T47D (cell line): ENCODE results near the gene CHEK2.
"Not testable (repeated sequence)": the region's sequence is repeated elsewhere in the genome, so short reads cannot be mapped to it uniquely, and the experiment has no call there.

ENCODE experiments used
- DNase-seq, 2 experiments: peaks; one replicate each; pipeline versions ENCODE4 v3.0.0 to v3.0.0-alpha.2; 2011 to 2012; ENCODE audit warnings: low read depth in 1 of 2, low spot score in 1 of 2
- JUND ChIP-seq: IDR thresholded peaks from 2 replicates; pipeline ENCODE4 v1.6.1; 2012; ENCODE audit warnings: low read depth
- in situ Hi-C: cut with HindIII; loops from 2 replicates; pipeline ENCODE4 v1.10.0; 2016; ENCODE audit warnings: low sequenced_read_pairs, low pct_unique_long_range_greater_than_20kb

CHEK2 gene

DNA sequence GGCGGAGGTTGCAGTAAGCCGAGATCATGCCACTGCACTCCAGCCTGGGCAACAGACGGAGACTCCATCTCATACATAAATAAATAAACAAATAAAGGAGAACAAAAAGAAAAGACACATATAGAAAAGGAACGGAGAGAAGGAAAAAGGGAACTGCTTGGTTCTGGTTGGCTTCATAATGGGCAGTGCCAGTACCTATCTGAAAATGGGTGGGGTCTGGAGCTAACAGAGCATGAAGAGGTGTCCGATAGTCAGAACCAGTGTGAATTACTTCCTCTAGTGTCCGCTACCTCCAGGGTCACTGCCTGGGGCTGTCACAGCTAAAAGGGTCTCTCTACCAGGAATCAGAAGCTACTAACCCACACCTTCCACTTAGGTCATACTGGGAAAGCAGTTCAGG lies 34.8 kb downstream of the CHEK2 start:
- no peak for TF ChIP-seq JUND
- in situ Hi-C loops = no loop called here
- DNase-seq = no peak

- no peak for TF ChIP-seq JUND
- DNase-seq = no peak
- in situ Hi-C loops = no loop called here
Measured at GRCh38 chr22:28703436-28703835, 38.2 kb downstream of the CHEK2 start.

DNA sequence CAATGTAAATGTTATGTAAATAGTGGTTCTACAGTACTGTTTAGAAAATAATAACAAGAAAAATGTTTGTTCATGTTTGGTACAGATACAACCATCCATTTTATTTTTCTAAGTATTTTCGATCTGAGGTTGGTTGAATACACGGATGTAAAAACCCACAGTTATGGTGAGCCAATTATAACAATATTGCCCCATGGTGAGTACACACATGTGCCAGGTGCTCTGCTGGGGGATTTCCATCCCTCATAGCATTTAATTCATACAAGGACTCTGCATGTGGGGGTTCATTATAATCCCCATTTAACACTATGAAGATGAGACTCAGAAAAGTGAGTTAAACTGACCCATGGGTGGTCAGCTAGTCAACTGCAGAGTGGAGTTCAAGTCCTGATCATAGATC lies 38.7 kb downstream of the CHEK2 start:
- in situ Hi-C loops = no loop called here
- no peak for TF ChIP-seq JUND
- DNase-seq = no peak

- DNase-seq, in situ Hi-C loops: not testable (repeated sequence)
Measured at GRCh38 chr22:28693041-28693760, 48.4 kb downstream of the CHEK2 start.

DNA sequence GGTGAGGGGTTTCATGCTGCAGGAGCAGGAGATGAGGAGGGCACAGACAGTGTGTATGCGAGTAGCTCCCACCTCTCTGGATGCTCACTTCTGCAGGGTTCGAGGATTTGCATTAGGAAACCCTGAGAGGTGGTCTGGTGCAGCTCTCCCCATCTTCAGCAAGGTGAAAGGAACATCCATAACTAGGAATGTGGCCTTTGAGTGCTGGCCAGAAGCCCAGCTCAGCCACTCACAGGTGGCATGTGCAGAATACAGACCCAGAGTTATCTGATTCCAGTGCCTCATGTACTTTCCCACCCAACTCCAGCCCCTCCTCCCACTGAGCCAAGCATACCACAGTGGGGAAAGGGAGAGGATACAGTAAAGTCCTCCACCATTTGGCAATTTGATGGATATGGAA lies 51.8 kb downstream of the CHEK2 start:
- in situ Hi-C loops, DNase-seq: not testable (repeated sequence)

DNA sequence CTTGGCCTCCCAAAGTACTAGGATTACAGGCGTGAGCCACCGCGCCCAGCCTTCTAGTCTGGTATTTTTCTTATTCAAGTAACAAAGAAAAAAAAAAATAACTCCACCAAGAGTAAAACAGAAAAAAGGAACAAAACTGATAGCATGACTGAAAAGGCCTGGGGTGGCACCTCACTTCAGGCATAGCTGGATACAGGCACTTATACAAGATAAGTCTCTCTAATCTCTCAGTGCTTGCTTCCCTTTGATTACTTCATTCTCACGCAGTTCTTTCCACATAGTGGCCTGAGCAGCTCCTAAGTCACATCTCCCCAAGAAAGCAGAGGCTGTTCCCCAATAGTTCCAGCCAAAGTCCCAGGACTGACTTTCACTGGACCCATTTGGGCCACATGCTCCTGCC lies 58.7 kb downstream of the CHEK2 start:
- DNase-seq, in situ Hi-C loops: not testable (repeated sequence)

- in situ Hi-C loops = not testable (repeated sequence)
- DNase-seq = peak in 1 of 2 experiments; percentile 51
Measured at GRCh38 chr22:28680813-28681490, 60.7 kb downstream of the CHEK2 start.

DNA sequence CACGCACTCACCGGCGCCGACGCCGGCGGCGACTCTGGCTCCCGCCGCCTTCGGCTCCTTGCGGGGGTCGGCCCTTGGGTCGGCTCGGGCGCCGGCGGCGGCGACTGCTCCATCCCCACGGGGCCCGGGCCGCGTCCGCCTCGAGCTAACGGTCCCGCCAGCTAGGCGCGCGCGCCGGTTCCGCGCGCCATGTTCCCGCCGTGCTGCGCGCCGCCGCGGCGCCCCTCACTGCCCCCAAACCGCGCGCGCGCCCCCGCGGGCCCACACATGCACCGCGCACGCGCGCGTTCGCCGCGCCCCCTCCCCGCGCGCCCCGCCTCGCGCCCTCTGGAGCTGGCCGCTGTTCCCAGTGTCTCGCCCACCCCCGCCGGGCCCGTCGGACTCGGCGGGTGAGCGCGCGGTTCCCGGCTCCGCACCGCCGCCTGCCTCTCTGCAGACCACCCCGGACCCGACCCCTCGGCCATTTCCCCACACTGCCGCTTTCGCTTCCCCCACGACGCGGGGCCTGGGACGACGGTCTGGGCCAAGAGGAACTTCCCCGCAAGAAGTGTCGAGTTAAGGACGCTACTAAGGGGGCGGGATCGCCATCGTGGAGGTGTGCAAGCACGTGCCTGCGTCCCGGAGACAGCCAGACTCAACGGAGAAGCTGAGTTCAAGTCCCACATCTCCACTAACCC lies 61.9 kb downstream of the CHEK2 start, which contains the start of gene TTC28:
Gene TTC28 (minus strand): TSS at position 230 of the 677 bp plus-strand sequence. CDS start 117 bp downstream, at position 113.
- DNase-seq = peak; percentile 16 to 79
- in situ Hi-C loops = not testable (repeated sequence)

DNA sequence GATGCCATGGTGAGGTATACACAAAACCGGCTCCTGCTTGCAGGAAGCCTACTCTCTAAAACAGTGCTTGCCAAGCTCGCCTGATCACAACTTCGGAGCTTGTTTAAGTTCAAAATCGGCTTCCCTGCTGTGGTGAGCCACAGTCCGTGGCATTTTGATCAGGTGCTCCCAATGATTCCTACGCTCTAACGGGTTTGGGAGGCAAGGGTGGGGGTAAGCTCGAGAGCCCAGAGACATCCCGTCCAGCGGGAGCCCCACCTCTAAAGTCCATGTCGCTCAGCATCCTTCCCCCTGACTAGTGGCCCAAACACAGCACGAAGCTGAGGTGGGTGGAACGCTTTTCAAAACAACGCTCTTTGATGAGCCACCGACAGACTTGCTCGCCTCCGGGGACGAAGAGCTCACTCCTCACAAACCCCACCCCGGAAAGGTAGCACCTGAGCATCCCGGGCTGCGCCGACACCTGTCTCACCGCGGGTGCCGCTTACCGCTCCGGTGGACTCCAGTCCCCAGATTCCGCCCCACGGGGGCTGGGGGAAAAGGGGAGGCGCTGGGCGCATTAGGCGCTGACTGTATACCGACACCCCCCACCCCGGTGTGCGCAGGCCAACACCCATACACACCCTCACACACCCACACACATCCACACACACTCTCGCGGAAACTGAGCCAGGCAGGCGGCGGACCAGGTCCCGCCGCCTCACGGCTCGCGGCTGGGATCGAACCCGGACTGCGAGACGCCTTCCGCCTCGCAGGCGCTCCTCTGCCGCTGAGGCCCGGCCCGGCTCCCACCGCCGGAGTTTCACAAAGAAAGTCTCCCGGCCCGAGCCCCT lies 62.6 kb downstream of the CHEK2 start:
- peak in 1 of 2 experiments; percentile 53 for DNase-seq

GRCh38 chr22:28678170-28678569 lies 63.5 kb downstream of the CHEK2 start:
- in situ Hi-C loops, DNase-seq: not testable (repeated sequence)

More for the DNA sequence above, 62.6 kb downstream of the CHEK2 start:
- in situ Hi-C loops = not testable (repeated sequence)

- no peak for DNase-seq
- in situ Hi-C loops = no loop called here
- TF ChIP-seq JUND = no peak
Measured at GRCh38 chr22:28674121-28674563, 67.5 kb downstream of the CHEK2 start.

- in situ Hi-C loops = no loop called here
- TF ChIP-seq JUND = no peak
- DNase-seq = no peak
Measured at GRCh38 chr22:28670756-28671155, 70.9 kb downstream of the CHEK2 start.
